ENCODE data around the gene LGALS4.

GRCh38 chr19:38817081-38817480 is 4.3 kb upstream of the LGALS4 start:
- no peak for TF ChIP-seq CTCF (IDR thresholded peaks at IDR 0.05)
- no peak for TF ChIP-seq POLR2A (IDR thresholded peaks at IDR 0.05)

Measured in right lobe of liver (tissue), 4 donors.